Neural progenitor cell (in vitro differentiated cells): ENCODE results near the gene TMEM179.

Experiments
- EZH2 ChIP-seq: fragments of 200-600 bp; sonication (generic); IDR thresholded peaks from 2 replicates; pipeline ENCODE4 v1.6.1; 2017; ENCODE audit warnings: antibody characterized with exemption, mild to moderate bottlenecking, moderate library complexity
- TF ChIP-seq, protein P1 (sequence below): fragments of 200-600 bp; sonication (generic); IDR thresholded peaks from 2 replicates; pipeline ENCODE4 v1.5.1; 2017; ENCODE audit warnings: antibody characterized with exemption, mild to moderate bottlenecking

DNA sequence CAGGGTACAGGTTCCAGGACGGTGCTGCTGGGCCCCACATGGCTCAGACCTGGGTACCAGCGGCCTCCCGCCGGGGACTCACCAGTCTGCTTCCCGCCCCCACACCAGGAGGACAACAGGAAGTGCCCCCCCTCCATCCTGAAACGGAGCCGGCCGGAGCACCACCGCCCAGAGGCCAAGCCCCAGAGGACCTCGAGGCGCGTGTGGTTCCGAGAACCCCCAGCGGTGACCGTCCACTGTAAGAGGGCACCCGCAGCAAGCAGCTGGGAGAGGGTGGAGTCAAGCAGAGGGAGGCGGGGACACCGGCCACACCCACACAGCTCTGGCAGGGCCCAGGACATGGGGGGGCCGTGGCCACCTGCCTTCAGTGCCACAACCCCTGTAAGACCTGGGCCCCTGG, 16.9 kb downstream of the TMEM179 start:
- TF ChIP-seq, protein P1, sequence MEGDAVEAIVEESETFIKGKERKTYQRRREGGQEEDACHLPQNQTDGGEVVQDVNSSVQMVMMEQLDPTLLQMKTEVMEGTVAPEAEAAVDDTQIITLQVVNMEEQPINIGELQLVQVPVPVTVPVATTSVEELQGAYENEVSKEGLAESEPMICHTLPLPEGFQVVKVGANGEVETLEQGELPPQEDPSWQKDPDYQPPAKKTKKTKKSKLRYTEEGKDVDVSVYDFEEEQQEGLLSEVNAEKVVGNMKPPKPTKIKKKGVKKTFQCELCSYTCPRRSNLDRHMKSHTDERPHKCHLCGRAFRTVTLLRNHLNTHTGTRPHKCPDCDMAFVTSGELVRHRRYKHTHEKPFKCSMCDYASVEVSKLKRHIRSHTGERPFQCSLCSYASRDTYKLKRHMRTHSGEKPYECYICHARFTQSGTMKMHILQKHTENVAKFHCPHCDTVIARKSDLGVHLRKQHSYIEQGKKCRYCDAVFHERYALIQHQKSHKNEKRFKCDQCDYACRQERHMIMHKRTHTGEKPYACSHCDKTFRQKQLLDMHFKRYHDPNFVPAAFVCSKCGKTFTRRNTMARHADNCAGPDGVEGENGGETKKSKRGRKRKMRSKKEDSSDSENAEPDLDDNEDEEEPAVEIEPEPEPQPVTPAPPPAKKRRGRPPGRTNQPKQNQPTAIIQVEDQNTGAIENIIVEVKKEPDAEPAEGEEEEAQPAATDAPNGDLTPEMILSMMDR: no peak
- TF ChIP-seq EZH2: no peak
